Stimulated activated CD8-positive, alpha-beta memory T cell treated with anti-CD3 and anti-CD28 coated beads, Interleukin-7, amount 100 ng/mL, for 1 hour (primary cell): ENCODE results near the gene TPPP.

Experiments used
- DNase-seq, 2 donors: peaks; one replicate each; pipeline ENCODE4 v3.0.0-alpha.2; 2020; ENCODE audit warnings: low read depth in 2 of 2

The TPPP gene

DNA sequence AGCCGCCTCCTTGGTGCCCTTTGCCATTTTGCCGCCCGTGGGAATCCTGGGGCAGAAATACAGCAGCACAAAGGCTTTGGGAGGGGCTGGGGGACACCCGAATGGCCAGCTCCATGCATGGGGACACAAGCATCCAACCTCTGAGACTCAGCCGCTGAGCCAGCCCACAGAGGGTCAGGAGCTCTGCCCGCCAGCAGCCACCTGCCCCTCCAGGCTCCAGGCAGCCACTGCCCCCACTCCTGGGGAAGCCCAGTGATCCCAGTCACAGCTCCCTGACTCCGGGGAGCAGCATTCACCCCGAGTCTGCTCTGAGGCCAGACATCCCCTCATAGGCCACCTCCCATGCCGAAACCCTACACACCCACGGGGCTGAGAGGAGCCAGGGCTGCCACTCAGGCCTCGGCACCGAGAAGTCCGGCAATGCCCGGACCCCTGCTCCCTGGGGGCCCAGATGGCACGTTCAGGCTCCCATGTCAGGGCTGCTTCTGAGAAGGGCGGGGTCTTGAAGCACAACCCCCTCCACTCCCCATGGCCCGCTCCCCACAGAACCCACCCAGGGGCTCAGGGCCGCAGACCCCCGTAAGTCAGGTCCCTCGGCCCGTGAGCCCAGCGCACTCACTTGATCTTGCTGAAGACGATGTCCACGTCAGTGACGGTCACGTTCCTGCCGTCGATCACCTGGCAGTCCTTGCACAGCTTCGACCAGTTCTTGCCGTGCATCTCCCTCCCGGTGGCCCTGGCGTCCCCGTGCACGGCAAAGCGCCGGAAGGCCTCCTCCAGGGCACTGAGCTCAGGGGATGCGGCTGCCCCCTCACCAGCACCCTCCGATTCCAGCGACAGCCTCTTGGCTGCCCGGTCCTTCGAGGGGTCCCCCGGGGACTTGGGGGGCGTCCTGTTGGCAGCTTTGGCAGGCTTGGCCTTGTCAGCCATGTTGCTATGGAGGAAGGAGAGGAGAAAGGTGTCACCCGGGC, 15.7 kb downstream of the TPPP start:
- DNase-seq, result no peak

DNA sequence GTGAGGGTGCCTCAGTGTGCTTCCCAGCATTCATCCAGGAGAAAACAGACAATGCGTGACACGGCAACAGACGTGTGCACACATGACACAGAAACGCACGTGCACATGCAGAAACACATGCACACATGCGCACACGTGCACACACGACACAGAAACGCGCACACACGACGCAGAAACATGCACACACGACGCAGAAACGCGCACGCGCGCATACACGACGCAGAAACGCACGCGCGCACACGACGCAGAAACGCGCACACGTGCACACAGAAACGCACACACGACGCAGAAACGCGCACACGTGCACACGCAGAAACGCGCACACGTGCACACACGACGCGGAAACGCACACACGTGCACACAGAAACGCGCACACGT, 16.5 kb downstream of the TPPP start:
- DNase-seq, result no peak

DNA sequence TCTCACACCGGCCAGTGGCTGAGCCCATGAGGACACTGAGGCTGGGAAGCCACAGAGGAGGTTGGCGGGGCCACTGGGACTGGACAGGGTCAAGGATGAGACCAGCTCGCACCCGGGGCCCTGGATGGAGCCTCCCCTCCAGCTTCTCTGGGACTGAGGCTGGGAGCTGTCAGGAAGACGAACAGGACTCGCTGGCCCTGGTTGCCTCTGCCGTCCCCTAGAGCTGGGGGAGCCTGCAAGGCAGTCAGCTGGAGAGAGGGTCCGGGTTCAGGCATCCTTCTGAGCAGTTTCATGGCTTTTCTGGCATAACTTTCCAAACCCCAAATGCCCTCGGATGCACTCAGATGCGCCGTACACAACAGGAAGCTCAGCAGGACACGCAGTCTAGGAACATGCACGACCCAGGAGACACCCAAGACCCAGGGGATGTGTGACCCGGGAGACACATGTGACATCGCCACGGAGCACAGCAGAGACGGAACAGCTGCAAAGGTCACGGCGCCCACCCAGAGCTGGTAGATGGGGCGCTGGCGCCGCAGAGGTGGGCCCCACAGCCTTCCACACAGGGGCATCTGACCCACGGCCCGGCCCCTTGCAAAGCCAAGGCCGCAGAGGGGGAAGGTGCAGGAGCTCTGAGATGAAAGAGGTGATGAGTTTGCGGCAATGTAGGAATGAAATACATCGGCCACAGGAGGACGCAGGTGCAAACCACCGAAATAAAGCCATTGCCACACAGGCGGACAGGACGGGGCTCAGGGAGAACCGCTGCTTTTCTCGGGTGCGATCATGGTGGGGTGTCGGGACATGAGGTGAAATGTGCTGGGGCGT, 17.1 kb downstream of the TPPP start:
- DNase-seq, result no peak

DNA sequence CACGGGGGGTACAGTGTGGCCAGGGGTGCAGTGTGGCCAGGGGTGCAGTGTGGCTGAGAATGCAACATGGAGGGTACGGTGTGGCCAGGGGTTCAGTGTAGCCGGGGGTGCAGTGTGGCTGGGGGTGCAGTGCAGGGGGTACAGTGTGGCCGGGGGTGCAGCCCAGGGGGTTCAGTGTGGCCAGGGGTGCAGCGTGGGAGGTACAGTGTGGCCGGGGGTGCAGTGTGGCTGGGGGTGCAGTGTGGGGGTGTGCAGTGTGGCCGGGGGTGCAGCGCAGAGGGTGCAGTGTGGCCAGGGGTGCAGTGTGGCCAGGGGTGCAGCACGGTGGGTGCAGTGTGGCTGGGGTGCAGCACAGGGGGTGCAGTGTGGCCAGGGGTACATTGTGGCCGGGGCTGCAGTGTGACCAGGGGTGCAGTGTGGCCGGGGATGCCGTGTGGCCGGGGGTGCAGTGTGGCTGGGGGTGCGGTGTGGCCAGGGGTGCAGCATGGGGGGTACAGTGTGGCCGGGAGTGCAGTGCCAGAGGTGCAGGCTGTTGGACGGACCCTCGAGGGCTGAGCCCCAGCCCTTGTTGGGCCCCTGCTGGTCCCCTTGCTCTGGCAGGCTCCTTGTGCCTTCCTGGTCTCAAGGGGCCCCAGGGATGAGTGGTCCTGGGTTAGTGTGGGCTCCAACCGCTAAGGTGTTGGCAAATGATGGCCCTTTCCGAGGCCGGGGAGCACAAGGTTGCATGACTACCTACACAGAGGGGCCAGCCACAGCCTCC, 17.9 kb downstream of the TPPP start:
- no peak for DNase-seq

DNA sequence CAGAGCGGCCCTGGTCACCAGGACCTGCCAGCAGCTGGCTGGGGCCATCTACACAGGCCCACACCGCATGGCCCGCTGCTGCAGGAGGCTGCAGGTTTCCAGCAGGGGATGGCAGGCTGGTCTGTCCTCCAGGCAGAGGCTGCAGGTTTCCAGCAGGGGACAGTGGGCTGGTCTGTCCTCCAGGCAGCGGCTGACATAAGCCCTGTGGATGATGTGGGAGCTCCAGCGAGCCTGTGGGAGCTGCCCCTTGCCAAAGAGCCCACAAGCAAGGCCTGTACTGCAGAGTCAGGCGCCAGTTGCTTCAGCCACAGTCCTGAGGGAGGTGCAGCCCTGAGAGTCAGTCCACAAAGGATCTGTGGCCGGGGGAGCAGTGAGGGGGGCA, 18.5 kb downstream of the TPPP start:
- DNase-seq, result no peak

DNA sequence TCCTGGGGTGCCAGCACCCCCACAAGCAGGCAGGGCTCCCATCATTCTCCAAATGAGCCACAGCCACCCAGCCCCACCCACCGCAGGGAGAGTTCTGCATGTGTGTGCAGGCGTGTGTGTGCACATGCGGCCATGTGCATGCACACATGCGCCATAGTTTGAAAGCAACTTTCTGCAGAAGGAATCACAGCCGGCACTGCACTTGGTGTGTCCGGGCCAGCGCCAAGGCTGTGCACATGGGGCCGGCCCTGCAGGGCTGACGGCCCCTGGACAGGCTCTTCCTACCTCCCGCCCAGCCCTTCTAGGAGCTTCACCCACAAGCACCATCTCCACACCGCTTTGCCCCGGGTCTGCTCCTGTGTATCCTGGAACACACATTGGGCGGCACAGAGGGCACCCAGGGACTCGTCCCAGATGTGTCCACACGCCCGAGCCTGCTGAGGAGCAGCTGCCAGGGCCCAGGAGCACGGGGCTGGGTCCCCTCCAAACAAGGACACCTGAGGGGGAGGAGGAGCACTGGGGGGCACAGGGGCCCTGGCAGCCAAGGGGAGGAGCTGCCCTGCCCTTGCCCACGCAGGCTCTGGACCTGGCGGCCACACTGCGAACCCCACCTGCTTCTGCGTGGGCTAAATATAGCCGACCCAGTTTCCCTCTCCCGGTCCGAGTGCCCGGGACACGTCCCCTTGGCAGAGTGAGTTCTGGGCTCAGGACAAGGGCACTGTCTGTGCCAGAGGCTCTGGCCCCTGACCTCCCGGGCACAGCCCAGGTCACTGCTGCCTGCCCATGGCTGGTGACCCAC, 19.1 kb downstream of the TPPP start:
- DNase-seq, result no peak

DNA sequence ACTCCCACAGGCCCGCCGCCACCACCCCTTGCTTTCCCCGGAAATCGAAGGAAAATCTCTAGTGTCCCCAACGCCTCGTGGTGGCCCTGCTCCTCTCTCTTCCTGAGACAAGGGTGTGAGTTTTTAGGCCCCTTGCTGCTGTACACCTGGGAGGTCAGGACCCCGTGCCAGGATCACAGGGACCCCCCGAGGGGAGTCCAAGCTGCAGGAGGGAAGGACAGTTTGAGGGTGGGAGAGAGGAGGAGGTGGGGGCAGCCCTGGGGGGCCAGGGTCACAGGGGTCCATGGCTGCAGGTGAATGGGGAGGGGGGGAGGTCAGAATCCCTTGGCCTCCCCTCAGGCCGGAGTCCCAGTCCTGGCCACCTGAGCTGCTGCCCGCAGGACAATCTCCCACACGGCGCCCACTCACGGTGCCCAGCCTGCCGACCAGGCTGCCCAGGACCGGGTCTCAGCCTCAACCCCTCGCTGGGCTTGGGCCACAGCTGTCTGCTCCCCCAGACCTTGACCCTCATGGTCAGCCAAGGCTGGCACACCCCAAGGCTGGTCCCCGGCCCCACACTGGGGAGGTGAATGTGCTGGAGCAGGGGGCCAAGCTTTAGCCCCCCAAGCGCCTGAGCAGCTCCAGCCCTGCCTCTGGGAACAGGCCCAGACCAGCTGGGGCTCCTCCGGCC, 19.9 kb downstream of the TPPP start:
- DNase-seq, result no peak

DNA sequence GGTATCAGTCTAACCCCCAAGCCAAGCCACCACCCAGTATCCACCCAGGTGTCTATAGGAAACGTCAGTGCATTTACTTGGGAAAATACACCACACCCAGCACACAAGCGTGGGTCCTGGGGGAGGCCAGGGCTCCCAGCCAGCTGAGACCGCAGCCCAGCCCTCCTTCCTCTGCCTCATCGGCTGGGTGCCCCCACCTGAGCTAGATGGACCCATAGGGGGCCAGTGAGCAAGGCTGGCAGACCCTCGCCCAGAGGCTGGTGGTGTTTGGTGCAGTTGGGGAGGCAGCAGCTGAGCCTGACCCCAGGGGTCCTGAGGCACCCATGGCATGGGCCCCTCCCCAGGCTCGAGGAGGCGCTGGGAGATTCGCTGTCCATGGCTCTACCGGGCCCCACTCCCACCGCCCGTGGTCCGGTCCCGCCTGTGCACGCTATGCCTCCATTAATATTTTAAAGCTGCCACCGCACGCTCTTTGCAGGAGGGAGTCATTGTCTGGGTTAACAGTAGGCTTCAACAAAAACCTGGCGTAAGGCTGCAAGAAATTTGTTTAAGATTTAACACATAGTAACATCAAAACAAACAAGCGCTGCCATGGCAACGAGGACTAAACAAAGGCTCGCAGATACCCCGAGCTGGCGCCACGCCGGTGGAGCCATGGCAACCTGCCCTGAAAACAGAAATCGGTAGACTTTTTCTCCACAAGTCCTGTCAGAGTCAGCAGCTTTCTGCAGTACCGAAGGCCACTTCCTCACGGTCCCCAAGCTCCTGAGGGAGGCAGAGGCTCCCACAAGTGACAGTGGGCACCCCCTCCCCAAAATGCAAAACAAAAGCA, 20.6 kb downstream of the TPPP start:
- peak; percentile 34 to 57 for DNase-seq

DNA sequence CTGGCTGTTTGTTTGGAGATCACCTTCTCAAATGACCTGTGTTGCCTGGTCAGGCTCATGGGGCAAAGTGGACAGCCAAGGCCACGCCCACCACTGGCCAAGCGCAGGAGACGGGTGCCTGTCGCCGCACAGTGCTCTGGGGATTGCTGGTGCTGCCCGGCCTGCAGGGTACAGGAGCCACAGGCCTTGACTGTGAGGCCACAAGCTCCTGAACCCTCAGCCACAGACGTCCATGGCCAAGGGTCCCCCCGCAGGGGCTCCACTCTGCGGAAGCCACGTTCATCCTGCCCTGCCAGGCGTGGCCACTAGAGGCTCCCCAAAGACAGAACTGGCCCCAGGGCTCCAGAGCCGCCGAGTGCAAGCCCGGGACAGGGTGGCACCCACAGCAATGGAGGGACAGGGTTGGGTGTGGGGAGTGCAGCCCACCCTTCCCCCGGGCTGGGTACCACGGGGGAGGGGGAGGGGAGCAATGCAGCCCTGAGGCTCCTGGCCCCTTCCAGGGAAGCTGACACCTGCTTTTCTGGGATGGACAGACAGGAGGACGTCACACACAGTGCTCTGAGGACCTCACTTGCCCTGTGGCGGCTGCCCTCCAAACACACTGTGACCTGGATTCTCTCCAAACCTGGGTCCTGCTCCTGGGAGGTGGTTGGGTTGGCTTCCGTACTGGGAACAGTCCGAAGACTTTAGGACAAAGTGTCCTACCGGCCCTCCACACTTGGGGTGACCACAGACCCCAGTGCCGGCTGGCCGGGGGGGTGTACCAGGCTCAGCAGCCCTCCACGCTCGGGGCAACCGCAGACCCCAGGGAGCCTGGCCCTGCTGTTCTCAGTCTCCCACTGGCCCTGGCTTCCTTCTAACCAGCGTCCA, 21.5 kb downstream of the TPPP start:
- DNase-seq, result peak; percentile 34 to 41

DNA sequence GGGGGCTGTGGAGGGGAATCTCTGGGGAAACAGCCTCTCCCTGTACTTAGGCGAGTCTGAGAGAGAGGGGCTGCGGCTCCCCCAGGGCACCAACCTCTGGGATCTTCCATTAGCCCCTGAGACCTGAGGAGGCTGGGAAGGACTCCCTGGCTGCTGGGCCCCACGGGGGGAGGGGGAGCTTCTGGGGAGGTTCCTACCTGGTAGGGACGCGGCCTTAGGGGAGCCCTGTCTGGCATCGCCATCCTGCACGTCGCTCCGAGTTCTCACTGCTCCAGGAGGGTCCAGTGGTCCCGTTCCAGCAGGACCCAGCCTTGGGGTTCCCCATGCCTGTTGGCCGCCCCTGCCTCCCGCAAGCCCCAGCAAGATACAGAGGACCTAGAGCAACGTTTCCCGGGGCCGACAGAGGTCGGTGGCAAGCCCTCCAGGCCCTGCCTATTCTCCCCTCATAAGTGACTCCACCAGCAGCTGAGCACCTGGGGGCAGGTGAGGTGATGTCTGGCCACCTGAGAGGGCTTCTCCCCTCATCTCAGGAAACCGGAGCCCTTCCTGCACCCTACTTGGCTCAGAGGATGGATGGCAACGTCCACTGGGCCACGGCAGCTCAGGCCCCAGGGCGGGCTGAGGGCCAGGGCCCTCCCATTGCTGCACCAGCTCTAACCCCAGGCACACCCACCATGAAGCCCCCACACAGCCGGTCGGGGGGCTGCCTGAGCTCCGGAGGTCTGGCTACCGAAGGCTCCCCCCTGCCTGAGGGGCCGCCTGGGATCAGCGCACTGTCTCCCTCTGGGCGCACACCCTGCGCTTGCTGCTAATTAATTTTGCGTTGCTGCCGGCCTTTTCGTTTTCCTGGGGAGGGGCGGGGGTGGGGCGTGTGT, 22.5 kb downstream of the TPPP start:
- DNase-seq, result no peak

DNA sequence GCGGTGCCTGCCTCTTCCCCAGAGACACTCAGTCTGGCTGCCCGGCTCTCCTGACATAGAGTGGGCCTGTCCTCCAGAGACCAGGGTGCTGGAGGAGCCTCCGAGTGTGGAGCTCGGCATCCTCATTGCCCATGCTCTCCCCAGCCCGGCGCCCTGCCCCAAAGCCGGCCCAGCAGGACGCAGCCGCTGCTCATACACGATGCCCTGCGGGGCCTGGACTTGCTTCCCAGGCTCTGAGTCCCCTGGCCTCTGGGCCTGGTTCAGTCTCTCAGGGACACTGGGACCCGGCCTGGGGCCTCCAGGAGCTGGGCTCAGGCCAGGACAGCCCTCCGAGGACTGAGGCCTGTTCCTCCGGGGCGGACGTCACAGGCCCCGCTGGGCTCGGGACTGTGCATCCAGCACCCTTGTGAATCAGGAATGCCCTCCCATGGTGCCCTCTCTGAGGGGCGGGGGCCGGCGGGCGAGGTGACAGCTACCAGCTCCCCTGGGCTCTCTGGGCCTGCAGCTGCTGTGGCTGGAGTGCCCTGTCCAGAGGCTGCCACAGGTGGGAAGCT, 23.2 kb downstream of the TPPP start:
- DNase-seq, result no peak

DNA sequence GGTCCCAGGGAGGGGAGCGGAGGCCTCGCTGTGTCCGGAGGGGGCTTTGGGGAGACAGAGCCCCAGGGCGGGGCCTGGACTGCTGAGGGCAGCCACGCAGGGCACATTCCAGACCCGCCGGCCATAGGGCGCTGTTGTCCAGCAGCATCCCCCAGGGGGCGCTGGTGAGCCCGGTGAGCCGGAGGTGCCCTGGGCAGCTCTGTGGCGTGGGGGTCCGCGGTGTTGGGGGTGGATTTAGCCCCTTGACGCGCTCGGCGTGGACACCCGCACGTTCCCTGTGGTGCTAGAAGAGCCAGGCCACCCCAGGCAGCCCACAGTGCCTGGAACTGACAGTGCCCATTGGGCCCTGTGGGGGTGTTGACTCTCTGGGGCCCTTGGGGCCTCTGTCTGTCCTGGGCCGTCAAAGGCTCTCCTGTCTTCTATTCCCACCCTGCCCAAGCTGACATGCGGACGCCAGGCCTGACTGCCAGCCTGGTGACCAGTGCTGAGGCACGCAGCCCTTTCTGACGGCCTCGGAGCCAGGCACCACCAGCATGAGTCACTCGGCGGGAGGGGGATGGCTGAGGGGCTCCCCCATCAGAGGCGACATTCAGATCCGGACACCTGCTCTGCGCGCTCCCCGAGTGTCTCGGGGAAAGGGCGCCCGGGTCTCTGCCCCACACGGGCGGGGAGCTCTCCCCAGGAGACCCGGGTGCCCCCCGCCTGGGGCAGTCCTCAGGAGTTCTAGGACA, 23.9 kb downstream of the TPPP start:
- DNase-seq, result peak in 1 of 2 donors; percentile 11

DNA sequence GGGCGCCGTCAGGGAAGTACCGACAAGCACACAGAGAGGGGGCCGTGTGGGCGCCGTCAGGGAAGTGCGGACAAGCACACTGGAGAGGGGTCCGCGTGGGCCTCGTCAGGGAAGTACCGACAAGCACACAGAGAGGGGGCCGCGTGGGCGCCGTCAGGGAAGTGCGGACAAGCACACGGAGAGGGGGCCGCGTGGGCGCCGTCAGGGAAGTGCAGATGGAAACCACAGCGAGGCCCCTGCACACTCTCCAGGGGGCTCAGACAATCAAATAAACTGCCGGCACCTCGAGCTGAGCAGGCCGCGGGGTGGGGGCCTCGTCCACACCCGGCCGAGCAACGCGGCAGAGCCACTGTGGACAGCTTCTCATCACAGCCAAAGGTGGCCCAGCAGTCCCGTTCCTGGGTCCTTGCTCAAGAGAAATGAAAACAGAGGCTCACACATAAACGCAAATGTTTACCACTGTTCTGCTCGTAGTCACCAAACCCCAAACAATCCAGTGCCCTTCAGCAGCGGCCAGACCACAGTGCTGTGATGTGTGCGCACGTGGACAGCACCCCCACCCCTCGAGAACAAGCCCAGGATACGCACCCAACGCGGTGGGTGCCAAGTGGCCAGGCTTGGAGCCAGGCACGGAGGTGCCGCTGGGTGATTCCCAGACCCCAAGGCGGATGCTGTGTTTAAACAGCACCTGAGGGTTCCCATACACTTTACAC, 24.7 kb downstream of the TPPP start:
- DNase-seq, result no peak

DNA sequence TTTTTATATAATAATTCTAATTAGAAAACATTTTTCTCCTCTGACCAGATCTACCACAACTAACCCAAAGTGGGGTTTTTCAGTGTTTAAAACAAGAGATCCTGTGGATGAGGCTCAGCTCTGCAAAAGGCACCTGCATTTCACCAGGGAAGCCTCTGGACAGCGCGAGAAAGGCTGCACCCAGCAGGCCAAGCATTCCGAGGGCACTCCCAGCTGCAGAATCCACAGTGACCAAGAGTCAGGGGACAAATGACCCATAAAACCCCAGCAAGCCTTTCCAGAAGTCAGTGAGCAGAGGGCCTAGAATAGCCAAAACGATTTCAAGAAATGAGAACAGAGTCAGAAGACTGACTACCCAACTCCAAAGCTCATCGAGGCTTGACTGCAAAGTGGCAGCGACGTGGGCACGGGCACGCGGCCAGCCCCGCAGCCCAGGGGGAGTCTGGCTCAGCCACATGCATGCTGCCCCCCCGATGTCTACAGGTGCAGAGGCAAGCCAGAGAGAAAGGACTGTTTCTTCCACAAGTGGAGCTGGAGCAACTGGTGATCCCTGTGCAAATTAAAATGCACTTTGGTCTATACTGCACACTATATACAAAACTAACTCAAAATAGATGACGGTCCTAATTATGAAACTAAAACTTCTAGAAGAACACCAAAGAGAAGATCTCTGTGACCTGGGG, 26.2 kb downstream of the TPPP start:
- no peak for DNase-seq

DNA sequence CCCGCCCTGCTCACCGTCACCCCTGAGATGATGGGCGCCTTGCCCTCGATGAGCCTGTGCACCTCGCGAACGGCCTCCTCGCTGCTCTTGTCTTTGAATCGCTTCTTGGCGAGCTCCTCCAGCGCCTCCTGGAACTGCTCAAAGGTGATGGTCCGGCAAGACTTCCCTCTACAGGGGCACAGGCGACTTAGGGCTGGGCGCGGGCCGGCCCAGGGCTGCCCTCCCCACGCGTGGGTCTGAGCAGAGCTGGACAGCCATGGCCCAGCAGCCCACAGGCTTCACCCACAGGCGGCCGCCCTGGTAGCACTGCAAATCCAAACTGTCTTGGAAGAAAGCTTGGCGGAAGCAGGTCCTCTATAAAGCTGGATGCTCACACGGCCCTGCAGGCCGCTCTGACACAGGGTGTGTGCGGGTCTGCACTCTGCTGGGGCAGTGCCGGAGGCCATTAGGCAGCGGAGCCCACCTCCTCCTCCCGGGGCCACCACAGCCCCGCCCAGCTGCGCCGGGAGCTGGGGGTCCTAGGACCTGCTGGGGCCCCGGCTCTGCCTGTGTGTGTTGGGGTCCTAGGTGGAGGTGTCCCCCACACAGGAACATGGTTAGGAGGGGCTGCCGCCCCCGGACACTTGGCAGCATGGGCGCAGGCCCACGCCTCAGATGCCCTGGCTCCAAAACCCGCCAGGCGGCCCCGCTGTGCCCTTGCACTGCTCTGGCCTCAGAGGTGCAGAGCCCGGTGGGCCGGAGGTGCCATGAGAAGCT, 27.0 kb downstream of the TPPP start:
- DNase-seq, result no peak
